Measurements from ENCODE around the gene MTG1.

Gene MTG1

GRCh38 chr10:133350283-133350949 lies 43.5 kb upstream of the MTG1 start:
- CTCF ChIA-PET, result interaction anchor here (4.4 kb wide), 1 partner anchor 22 kb away, joined by 23 read pairs; no protein-coding TSS in a partner anchor
- no peak for TF ChIP-seq CTCF (IDR thresholded peaks at IDR 0.05; ENCODE audit: control extremely low read depth, extremely low read depth, low read depth, missing control alignments)
- DNase-seq (ENCODE audit: extremely low spot score), result no peak
- POLR2A ChIA-PET, result no interaction called here

- ChIA-PET CTCF (interaction anchor here (4.4 kb wide), 1 partner anchor 22 kb away, joined by 23 read pairs; no protein-coding TSS in a partner anchor), POLR2A (no interaction called here)
- DNase-seq (ENCODE audit: extremely low spot score), result peak; percentile 15
- no peak for TF ChIP-seq CTCF (IDR thresholded peaks at IDR 0.05; ENCODE audit: control extremely low read depth, extremely low read depth, low read depth, missing control alignments)
These were observed 43.0 kb upstream of the MTG1 start for GRCh38 chr10:133350950-133351329.

GRCh38 chr10:133351408-133352318 lies 42.3 kb upstream of the MTG1 start:
- CTCF ChIA-PET, result interaction anchor here (4.4 kb wide), 1 partner anchor 23 kb away, joined by 23 read pairs; no protein-coding TSS in a partner anchor
- no peak for DNase-seq (ENCODE audit: extremely low spot score)
- POLR2A ChIA-PET, result no interaction called here
- no peak for TF ChIP-seq CTCF (IDR thresholded peaks at IDR 0.05; ENCODE audit: control extremely low read depth, extremely low read depth, low read depth, missing control alignments)

- no peak for TF ChIP-seq CTCF (IDR thresholded peaks at IDR 0.05; ENCODE audit: control extremely low read depth, extremely low read depth, low read depth, missing control alignments)
These were observed 40.6 kb upstream of the MTG1 start for GRCh38 chr10:133353202-133353959.

GRCh38 chr10:133353988-133354605 lies 39.9 kb upstream of the MTG1 start:
- POLR2A ChIA-PET, result no interaction called here
- CTCF ChIA-PET, result interaction anchor here (1.1 to 4.4 kb wide), 3 partner anchors 8 to 25 kb away, joined by 3 to 23 read pairs (median 3); no protein-coding TSS in a partner anchor
- no peak for TF ChIP-seq CTCF (IDR thresholded peaks at IDR 0.05; ENCODE audit: control extremely low read depth, extremely low read depth, low read depth, missing control alignments)
- DNase-seq (ENCODE audit: extremely low spot score), result no peak

More at GRCh38 chr10:133353202-133353959, 40.6 kb upstream of the MTG1 start:
- DNase-seq (ENCODE audit: extremely low spot score), result no peak
- ChIA-PET CTCF (interaction anchor here (1.1 to 4.4 kb wide), 3 partner anchors 9 to 24 kb away, joined by 3 to 23 read pairs (median 3); no protein-coding TSS in a partner anchor), POLR2A (no interaction called here)

All from GM10248 (cell line).